HG02588 (cell line): ENCODE measurements around the gene LFNG.

Experiments used
- ATAC-seq: cut with Tn5 transposase; IDR thresholded peaks from one replicate; pipeline ENCODE4 v1.9.1; 2021; ENCODE audit warnings: mild to moderate bottlenecking, moderate library complexity; ENCODE audit not compliant: unreplicated experiment

The LFNG gene

GRCh38 chr7:2515424-2516193, 4.0 kb upstream of the LFNG start:
- no peak for ATAC-seq

- no peak for ATAC-seq
These were observed 3.4 kb upstream of the LFNG start for GRCh38 chr7:2516194-2516555.

GRCh38 chr7:2517026-2517425, 2.5 kb upstream of the LFNG start:
- ATAC-seq = no peak

- ATAC-seq = no peak
These were observed 1.7 kb upstream of the LFNG start for GRCh38 chr7:2517678-2518507.

GRCh38 chr7:2518737-2519118, 846 bp upstream of the LFNG start:
- no peak for ATAC-seq

GRCh38 chr7:2520131-2520760, 672 bp downstream of the LFNG start:
- no peak for ATAC-seq

GRCh38 chr7:2520761-2521290, 1.3 kb downstream of the LFNG start:
- no peak for ATAC-seq

- ATAC-seq = no peak
These were observed 1.8 kb downstream of the LFNG start for GRCh38 chr7:2521341-2521745.

- no peak for ATAC-seq
These were observed 2.5 kb downstream of the LFNG start for GRCh38 chr7:2521952-2522591.

- no peak for ATAC-seq
These were observed 3.3 kb downstream of the LFNG start for GRCh38 chr7:2522780-2523433.

GRCh38 chr7:2523461-2523936, 3.9 kb downstream of the LFNG start:
- no peak for ATAC-seq

GRCh38 chr7:2523941-2524807, 4.6 kb downstream of the LFNG start:
- no peak for ATAC-seq

- no peak for ATAC-seq
These were observed 5.5 kb downstream of the LFNG start for GRCh38 chr7:2524808-2525657.

GRCh38 chr7:2525658-2526630, 6.4 kb downstream of the LFNG start:
- no peak for ATAC-seq

GRCh38 chr7:2526659-2527504, 7.3 kb downstream of the LFNG start:
- no peak for ATAC-seq
